Stomach (tissue), 4 donors: ENCODE measurements around the gene MAST3.

Source experiments
- POLR2AphosphoS5 ChIP-seq, 3 donors: sonication (generic); formaldehyde crosslinking; IDR thresholded peaks; one replicate each; pipeline ENCODE4 v1.6.1; 2016; ENCODE audit warnings: antibody characterized with exemption in 3 of 3
- TF ChIP-seq, protein P1 (sequence below), 7 experiments: fragments of 450-650 bp in 4 of 7; fragments of 200-600 bp in 3 of 7; sonication (generic) in 3 of 7; IDR thresholded peaks; one replicate each; pipeline ENCODE4 v1.5.1; 2016 to 2019; ENCODE audit warnings: antibody characterized with exemption in 7 of 7, control low read depth in 2 of 7, mild to moderate bottlenecking in 1 of 7

GRCh38 chr19:18119013-18119716, 21.6 kb downstream of the MAST3 start:
- TF ChIP-seq, protein P1, sequence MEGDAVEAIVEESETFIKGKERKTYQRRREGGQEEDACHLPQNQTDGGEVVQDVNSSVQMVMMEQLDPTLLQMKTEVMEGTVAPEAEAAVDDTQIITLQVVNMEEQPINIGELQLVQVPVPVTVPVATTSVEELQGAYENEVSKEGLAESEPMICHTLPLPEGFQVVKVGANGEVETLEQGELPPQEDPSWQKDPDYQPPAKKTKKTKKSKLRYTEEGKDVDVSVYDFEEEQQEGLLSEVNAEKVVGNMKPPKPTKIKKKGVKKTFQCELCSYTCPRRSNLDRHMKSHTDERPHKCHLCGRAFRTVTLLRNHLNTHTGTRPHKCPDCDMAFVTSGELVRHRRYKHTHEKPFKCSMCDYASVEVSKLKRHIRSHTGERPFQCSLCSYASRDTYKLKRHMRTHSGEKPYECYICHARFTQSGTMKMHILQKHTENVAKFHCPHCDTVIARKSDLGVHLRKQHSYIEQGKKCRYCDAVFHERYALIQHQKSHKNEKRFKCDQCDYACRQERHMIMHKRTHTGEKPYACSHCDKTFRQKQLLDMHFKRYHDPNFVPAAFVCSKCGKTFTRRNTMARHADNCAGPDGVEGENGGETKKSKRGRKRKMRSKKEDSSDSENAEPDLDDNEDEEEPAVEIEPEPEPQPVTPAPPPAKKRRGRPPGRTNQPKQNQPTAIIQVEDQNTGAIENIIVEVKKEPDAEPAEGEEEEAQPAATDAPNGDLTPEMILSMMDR (IDR thresholded peaks at IDR 0.05) = no peak
- no peak for TF ChIP-seq POLR2AphosphoS5 (IDR thresholded peaks at IDR 0.05)
